Activated CD4-positive, CD25-positive, alpha-beta regulatory T cell treated with anti-CD3 and anti-CD28 coated beads, Interleukin-2, amount 50 U/mL, for 16 hours (primary cell): Measurements from ENCODE around the gene AUTS2.

ENCODE experiments used
- DNase-seq: peaks from one replicate; pipeline ENCODE4 v3.0.0-alpha.2; 2020; ENCODE audit warnings: low read depth, low spot score

The AUTS2 gene

DNA sequence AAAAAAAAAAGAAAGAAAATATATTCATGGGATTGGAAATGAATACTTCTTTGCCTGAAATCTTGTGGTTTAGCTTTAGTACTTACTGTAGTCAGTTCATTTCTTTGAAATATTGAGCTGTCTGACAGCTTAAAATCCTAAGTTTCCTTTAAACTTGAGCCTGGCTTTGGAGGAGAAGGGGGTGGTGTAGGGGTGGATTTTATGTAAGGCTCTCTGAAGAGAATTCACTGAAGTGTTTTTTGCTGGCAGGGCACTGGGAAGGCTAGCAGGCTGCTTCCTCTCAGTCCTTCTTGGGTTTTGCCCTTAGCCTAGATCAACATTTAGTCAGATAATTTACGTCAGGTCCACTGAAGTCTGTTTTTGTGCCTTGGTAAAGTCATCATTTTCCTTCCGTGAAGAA lies 516.5 kb downstream of the AUTS2 start:
- DNase-seq, result no peak

DNA sequence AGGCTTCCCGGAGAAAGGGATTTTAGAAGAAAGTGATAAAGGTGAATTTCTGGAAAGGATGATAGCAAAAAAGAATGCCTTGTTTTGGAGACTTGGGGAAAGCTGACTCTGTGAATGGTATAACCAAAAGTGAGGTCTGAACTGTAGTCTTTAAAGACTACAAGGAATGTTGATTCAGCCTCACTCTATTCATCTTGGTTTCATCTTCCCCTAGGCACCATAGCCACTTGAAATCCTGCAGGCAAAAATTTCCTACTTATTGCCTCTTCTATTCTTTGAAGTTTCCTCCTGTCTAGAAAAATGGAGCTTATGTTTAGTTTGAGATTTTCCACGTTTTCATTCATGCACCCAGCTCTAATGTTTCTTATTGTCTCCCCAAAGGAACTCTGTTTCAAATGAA lies 518.0 kb downstream of the AUTS2 start:
- DNase-seq, result no peak

DNA sequence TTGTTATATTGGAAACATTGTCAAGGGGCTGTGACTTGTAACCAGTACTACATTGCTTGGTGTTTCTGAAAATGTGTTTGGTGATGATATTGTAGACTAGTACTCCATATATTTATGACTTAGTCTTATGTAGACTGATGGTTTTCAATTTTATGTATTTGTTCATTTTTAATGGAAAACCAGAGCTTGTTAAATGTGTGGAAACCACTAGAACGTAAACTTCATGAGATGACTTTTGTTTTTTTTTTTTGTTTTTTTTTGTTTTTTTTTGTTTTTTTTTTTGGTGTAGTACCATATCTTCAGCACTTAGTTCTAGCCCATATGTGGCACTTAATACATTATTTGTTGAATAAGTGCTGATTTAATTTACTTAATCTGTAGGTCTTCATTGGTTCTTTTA lies 518.6 kb downstream of the AUTS2 start:
- no peak for DNase-seq

DNA sequence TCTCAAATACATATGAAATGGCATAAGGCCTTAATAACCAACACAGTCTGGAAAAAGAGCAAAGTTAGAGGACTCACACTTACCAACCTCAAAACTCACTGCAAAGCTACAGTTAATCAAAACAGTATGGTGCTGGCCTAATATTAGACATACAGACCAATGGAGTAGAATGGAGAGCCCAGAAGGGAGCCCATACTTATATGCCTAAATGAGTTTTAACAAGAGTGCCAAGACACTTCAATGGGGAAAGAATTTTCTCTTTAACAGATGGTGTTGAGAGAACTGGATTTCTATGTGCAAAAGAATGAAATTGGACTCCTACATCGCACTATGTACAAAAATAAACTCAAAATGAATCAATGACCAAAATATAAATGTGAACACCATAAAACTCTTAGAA lies 522.6 kb downstream of the AUTS2 start:
- DNase-seq, result no peak

DNA sequence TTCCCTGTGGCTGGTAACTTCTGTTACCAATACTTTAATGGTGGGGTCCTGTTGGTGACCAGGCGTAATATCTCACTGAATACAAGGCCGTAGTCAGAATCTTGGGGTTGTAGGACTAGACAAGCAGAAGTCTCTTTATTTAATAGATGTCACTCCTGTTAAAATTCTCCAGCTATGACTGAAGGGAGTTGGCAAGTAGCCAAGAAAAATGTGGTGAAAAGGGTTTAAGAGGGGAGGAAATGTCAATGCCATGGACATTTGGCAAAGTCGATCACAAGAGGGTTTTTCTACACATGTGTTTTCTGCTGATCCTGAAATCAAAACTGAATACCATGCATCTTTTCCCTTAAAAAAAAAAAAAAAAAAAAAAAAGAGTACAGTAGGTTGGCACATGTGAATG lies 533.5 kb downstream of the AUTS2 start:
- DNase-seq, result no peak

DNA sequence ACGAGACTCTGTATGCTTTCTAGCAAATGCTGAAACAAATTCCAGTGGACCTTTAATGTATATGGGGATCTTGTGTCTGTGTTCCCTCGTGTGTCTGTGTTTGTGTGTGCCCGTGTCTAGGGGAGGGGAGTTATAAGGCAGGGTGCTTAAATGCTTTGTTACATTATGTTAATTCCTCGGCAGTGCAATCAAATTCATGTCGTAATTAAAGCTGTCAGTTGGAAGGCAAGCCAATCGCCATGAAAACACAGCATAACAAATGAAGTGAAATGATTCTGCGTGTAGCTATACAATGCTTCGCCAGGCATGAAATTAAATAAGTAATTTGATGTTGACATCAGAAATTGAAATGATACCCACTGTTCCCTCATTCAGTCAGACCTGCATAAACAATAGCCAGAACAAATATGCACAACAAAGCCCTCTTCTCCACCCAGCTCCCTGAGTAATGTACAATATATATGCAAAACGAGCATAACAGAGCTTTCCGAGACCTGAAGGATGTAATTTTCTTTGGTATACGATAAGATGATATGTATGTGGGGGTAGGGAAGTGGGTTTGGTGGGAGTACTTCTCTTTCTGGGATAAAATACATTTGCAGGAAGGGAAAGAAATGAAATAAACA lies 534.1 kb downstream of the AUTS2 start:
- no peak for DNase-seq

DNA sequence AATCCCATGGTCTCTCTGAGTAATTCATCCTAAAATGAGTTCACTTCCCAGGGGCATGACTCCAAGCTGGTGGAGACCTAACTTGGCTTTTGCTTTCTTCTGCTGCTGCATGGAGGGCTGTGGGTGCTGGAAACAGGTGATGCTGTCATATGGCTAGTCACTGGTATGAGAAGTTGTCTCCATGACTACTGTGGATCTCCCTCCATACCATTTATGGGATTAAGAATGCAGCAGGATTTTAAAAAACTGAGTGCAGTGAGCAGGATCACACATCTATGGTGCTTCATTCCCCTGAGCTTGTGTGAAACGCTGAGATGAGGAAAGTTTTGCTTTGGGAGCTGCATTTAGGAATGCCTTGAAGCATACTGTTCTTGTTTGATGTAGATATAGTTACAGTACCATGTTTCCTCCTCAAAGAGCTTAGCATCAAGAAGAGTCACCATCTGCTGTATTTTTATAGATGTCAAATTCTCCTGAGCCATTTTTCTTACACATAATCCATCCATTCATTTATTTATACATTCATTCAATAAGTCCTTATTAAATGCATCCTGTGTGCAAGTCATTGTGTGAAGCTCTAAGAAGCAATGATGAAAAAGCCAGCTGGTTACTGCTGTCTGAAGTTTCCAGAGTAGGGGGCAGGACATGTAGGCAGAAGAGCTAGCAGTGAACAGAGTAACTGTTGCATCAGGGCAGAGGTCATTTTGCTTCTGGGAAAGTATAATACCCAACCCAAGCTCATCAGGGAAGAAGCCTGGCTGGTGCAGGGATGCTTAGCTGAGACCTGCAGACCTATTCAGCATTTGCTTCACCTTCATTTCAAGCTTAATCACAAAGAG lies 534.8 kb downstream of the AUTS2 start:
- no peak for DNase-seq

DNA sequence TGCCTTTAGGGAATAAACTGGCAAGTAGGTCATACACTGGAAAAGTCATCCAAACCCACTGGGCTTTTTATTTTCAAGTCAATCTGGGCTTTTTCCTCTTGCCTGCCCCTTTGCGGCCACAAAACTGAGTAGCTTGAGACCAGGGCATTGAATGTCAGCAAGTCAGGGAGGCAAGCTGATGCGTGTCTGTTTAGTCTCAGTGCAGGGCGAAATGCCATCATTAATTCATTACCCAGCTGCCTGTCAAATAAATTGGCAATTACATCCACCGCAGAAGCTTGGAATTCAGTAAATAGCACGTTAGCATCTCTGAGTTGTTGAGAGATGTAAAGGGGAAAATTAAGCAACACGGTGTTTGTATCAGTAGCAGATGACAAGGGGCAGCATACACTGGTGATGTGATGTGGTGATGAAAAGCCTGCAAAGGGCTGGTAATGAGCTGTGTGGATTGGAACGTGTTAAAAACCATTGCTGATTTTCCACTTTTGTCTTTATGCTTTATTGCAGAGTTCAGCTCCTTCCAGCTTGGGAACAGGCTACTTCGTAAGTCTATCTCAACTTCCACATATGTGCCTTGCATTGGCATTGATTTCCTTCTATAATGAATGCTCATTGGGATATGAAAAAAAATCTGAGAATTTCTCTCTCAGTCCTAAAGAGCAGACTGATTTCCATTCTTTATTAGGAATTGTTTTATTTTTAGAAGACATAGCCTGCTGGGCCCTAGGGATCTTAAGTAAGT lies 535.9 kb downstream of the AUTS2 start:
- no peak for DNase-seq

DNA sequence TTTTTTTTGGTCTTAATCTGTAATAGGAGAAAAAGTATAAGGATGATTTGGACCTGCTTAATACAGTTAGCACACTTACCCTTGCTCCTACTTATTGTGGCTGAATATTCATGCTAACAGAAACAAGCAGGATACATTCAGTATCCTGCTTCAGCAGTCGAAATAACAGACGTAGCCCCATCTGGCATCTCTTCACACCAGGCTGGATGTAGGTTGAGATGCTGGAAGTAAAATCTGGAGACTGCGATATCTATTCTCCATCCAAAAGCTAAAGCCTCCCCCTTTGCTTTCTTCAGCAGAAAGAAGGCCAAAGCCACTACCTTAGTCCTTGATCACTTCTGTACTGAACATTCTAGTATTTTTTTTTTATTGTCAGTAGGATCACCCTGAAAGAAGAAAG lies 537.4 kb downstream of the AUTS2 start:
- no peak for DNase-seq

DNA sequence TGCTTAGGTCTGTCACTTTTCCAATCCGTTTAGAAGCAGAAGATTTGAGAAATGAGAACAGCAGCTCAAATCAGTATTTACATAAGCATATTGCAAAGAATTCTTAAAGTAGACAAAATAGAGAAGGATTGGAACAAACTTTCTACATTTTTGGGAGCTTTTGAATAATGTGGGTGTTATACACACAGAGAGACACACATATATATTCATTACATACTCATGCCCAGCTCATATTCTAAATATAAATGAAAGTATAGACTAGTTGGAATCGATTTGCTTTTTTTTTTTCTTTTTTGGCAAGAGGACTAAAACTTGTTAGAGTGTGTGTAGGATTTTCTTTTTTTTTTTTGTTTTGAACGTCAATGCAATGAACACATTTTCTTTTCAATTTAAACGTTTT lies 538.9 kb downstream of the AUTS2 start:
- no peak for DNase-seq

DNA sequence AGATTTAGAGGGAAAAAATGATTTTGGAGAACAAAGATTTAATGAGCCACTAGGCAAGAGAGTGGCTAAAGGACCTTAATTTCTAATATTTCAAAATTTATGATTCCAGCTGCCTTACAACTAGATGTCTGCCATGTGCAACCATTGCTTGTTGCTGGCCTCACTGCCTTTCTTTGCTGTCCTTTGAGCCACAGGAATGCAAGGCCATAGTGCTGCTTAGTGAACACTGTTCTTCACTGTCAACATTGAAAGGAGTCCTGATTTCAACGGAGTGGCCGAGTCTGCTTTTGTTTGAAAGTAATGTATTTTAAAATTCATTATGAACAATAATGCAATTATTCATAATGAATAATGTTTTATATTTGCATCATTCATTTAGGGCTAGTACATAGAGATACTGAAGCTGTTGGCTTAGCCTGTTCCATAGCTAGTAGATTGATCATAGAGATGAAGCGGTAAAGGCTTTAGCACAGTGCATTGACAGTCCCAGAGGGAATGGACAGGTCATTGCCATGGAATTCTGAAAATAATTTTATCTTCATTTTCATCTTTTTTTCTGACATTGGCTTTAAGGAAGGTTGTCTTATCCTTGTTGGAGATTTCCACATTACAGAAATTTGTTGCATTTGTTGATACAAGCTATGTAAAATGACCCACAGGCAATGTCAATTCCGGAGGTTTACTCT lies 544.1 kb downstream of the AUTS2 start:
- no peak for DNase-seq

DNA sequence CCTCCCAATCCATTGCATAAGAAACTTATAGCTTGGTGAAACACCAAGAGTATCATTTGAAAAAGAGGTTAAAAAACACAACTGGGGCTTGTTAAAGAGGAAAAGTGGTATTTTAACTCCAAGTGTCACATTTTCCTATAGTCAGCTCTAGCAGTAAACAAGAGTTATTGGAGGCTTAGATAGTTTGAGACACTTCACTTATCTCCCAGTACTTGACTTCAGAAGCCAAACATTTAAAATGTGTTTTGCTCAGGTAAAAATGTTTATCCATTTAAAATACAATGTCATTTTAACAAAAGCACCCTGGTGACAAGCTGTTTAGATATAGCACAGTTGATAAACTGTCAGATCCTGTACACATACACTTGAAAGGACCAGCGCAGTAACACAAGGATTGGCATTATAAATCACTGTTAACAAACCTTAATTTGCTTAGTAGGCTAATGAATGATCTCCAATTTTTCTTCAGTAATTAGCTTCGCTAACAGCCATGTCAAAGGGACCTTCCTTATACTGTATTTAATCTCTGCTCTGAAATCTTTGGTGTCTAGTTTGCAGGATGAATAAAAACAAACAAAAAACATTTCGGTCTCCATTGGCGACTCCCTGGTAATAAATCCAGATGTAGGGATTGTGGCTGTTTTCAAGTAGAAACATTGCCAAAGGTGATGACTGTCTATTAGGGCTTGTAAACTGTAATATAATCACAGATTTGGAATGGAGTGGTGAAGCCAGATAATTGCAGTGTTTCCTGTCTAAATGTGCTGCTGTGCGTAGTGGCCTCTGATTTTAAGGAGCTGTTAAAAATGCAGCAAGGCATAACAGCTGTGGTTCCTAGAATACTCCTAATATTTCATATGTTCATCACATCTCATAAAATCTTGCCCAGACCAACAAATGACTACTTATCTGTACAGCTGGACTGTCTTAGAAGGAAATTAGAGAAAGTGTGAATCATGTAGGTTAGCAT lies 545.1 kb downstream of the AUTS2 start:
- DNase-seq, result no peak

DNA sequence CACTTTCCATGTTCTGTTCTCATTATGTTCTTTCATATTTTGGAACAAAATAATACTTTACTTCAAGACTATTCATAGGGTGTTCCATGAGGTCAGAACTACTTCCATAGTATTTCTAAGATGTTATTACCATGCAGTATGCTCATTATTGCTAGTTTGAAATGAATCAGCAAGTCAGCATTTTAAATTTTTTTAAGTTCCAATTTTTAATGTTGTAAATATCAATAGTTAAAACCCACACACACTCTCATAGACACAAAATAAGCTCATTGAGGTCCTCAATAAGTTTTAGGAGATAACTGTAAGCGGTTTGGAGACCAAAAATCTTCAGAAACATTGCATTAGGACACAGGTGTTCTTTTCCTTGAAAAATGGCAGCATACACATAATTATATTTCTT lies 550.7 kb downstream of the AUTS2 start:
- DNase-seq, result no peak

DNA sequence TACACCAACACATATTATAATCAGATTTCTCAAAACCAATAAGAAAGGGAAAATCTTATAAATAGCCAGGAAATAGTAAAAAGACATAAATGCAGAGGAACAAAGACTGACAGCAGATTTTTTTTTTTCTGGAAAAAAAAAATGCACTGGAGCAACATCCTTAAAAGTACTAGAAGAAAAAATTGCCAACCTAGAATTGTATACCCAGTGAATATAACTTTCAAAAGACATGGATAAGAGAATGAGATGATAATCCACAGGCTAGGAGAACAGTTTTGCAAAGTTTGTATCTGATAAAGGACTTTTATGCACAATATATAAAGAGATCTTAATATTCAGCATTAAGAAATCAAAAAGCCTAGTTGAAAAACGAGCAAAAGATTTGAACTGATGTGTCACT lies 554.0 kb downstream of the AUTS2 start:
- no peak for DNase-seq

DNA sequence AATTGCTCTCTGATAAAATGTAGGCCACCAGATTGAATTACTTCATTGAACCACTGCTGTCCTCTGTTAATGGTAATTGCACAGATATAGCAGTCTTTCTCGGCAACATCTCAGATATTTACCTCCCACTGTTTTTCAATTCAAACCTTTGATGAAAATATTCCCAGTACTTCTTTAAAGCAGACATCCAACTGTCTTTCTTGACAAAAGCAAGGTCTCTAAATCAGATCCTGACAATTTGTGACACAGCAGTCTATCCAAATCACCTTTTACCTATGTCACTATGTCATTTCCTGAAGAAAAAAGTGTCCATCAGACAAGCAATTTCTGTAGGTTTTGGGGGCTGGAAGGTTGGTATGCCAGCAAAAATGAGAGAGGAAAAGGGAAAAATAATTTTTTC lies 555.7 kb downstream of the AUTS2 start:
- DNase-seq, result no peak

DNA sequence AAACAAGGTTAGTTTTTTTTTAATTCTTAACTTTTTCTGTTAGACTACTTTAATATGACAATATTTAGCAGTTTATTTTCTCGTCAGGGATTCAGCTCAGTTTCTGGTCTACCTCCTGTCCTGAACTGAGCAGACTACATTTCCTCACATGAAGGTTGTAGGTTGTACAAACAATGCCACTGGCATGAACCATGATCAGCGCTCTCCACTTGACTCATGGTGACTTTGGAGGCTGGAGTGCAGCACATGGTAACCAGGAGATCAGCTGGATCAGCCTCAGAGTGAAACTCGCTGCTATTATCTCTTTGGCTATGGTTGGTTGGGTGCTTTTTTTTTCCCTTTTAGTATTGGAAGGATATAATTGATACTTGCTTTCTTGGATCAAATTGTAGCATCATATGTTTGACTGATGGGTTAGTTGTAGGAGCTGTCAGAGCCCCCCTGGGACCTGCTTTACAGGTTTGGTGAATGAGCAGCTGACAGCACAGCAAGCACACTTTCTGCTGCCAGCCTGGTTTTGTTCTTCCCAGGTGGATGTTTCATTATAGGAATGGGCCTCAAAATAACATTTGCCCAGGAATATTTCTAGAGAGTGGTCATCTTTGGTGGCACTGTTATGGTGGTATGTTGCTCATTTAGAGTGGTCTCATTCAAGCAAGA lies 556.4 kb downstream of the AUTS2 start:
- DNase-seq, result no peak

DNA sequence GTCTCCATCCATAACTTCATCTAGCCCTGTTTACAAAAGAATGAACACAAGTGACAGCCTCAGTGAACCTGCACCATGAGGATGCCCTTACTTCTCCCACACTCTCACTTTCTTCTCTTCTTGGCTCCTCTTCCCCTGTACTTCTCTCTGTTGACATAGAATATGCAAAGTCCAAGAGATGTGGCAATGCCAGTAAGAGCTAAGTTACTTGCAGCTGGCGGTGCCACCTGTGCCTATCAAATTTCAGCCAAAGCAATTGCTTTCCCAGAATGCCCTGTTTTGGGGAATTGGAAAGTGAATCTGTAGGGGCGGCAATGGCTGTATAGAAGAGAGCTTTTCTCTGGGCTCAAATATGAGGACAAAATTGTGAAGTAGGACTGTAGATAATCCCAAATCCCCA lies 557.8 kb downstream of the AUTS2 start:
- no peak for DNase-seq

DNA sequence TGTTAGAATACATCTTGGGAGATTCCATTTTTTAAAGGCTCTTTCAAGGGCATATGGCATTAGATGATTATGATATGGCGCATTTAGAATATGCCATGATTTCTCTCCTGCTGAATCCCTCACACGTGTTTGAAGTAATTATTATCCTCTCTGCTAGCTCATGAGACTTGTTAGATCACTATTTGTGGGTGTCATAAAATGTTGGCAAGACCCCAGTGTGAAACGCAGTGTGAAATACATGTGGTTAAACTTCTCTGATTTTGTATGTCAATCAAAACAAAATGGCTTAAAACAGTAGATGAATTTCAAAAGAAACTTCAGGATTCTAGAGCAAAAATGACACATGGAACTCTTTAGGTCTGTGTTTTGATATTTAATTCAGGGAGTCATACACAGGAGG lies 560.8 kb downstream of the AUTS2 start:
- DNase-seq, result no peak

DNA sequence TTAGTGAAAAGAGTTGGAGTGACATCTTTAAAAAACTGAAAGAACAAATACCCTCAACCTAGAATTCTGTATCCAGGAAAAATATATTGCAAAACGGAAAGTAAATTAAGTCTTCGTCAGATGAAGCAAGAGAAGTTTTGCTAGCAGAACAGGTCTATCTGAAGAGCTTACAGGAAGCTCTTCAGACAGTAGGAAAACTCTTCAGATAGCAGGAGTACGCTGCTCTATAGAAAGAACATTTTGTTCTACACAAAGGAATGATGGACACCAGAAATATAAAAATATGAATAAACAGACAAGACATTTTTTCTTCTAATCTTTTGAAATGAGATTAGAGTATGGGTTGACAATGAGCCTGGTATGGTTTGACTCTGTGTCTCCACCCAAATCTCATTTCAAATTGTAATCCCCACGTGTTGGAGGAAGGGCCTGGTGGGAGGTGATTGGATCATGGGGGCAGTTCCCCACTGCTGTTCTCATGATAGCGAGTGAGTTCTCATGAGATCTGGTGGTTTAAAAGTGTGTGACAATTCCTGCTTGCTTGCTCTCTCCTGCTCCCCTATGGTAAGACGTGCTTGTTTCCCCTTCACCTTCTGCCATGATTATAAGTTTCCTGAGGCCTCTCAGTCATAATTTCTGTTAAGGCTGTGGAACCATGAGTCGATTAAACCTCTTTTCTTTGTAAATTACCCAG lies 567.3 kb downstream of the AUTS2 start:
- DNase-seq, result no peak

DNA sequence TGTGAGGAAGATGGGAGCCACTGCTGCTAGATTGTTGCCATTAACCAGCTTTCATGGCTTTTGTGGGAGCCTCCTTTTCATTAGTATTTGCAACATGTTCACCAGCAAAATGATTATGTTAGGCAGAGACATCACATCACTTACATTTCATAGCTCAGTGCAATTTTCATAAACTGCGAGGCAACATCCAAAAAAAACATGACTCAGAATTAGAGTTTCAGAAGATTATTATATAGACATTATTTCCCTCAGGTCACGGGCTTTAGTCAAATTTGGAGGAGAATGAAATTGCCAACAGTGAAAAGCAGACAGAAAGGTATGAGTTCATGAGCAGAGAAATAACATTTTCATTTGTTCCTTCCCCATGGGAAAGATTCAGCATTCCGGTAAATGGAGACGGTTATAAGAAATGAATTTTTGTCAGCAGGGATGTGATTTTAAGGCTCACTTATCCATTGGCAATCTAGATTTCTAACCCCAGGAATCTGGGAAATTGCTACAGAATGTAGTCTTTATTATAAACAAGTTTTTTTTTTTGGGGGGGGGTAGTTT lies 573.2 kb downstream of the AUTS2 start:
- DNase-seq, result no peak
